Neural progenitor cell (in vitro differentiated cells): ENCODE results near the gene BIRC3. TPM values are rescaled to one million over a fixed set of nuclear protein-coding genes. Genes with fewer than 3 reads are reported as not detected.

Source experiments
- DNase-seq: peaks from one replicate; pipeline ENCODE4 v3.0.0-alpha.2; 2016; ENCODE audit warnings: low spot score
- H2AFZ ChIP-seq: fragments of 200-600 bp; sonication (generic); replicated peaks from 2 replicates; pipeline ENCODE4 v1.6.1; 2016; ENCODE audit warnings: antibody characterized with exemption
- H3F3A ChIP-seq: fragments of 200-600 bp; sonication (generic); 2 replicates; pipeline ENCODE4 v1.6.1; 2016; ENCODE audit warnings: antibody characterized with exemption, low read depth
- H3K27ac ChIP-seq: fragments of 200-600 bp; sonication (generic); 2 replicates; pipeline ENCODE4 v1.5.1; 2016; ENCODE audit warnings: mild to moderate bottlenecking
- H3K27me3 ChIP-seq: fragments of 200-600 bp; sonication (generic); 2 replicates; pipeline ENCODE4 v1.6.1; 2016; ENCODE audit warnings: mild to moderate bottlenecking, moderate library complexity
- H3K36me3 ChIP-seq: fragments of 200-600 bp; sonication (generic); 2 replicates; pipeline ENCODE4 v1.5.1; 2016
- H3K4me1 ChIP-seq: fragments of 200-600 bp; sonication (generic); 2 replicates; pipeline ENCODE4 v1.6.1; 2016; ENCODE audit warnings: mixed run types
- H3K4me2 ChIP-seq: fragments of 200-600 bp; sonication (generic); 2 replicates; pipeline ENCODE4 v1.6.1; 2016
- H3K4me3 ChIP-seq: fragments of 200-600 bp; sonication (generic); 2 replicates; pipeline ENCODE4 v1.5.1; 2016
- H3K79me2 ChIP-seq: fragments of 200-600 bp; sonication (generic); 2 replicates; pipeline ENCODE4 v1.6.1; 2016; ENCODE audit warnings: low read depth
- H3K9ac ChIP-seq: fragments of 200-600 bp; sonication (generic); 2 replicates; pipeline ENCODE4 v1.6.1; 2016
- H3K9me3 ChIP-seq: fragments of 200-600 bp; sonication (generic); 2 replicates; pipeline ENCODE4 v1.5.1; 2016; ENCODE audit warnings: low read depth
- H4K20me1 ChIP-seq: fragments of 200-600 bp; sonication (generic); 2 replicates; pipeline ENCODE4 v1.6.1; 2016; ENCODE audit warnings: low read depth
- H3K27ac Mint-ChIP-seq: 3 replicates; pipeline ENCODE4 v1.8.0; 2021; ENCODE audit warnings: mixed read lengths
- H3K27me3 Mint-ChIP-seq: 2 replicates; pipeline ENCODE4 v1.8.0; 2022; ENCODE audit warnings: low read depth, mild to moderate bottlenecking, inconsistent platforms, moderate library complexity, mixed read lengths; ENCODE audit not compliant: insufficient read depth
- H3K36me3 Mint-ChIP-seq: 3 replicates; pipeline ENCODE4 v1.8.0; 2021; ENCODE audit warnings: mixed read lengths
- H3K4me1 Mint-ChIP-seq: 3 replicates; pipeline ENCODE4 v1.8.0; 2021; ENCODE audit warnings: mixed read lengths
- H3K4me3 Mint-ChIP-seq: 3 replicates; pipeline ENCODE4 v1.8.0; 2021; ENCODE audit warnings: mild to moderate bottlenecking, moderate library complexity, mixed read lengths
- H3K9me3 Mint-ChIP-seq: 3 replicates; pipeline ENCODE4 v1.8.0; 2020; ENCODE audit warnings: mixed read lengths
- CTCF ChIP-seq: fragments of 200-600 bp; sonication (generic); IDR thresholded peaks from 2 replicates; pipeline ENCODE4 v1.5.1; 2017; ENCODE audit warnings: antibody characterized with exemption, mild to moderate bottlenecking
- EZH2 ChIP-seq: fragments of 200-600 bp; sonication (generic); IDR thresholded peaks from 2 replicates; pipeline ENCODE4 v1.6.1; 2017; ENCODE audit warnings: antibody characterized with exemption, mild to moderate bottlenecking, moderate library complexity
- EZH2phosphoT487 ChIP-seq: fragments of 200-600 bp; sonication (generic); IDR thresholded peaks from 2 replicates; pipeline ENCODE4 v1.6.1; 2017; ENCODE audit warnings: antibody characterized with exemption
- total RNA-seq: library from RNA; depleted of rRNA; stranded (reverse); fragments of >200 nt; gene quantifications from 2 replicates; pipeline ENCODE4 v1.2.3, GENCODE V29; 2015; ENCODE audit warnings: low replicate concordance

Gene BIRC3
- total RNA-seq, 1 donor from 2014 or later: not detected

- H3K36me3 ChIP-seq: no peaks in the 10 kb centered on the region
- H3K27me3 ChIP-seq: no peaks in the 10 kb centered on the region
- H2AFZ ChIP-seq: peak overlapping the region; percentile 17
- no peaks in the 10 kb centered on the region for H3K79me2 ChIP-seq
- Mint-ChIP-seq H3K9me3 (peaks cover 10% of the 10 kb centered on the region), H3K36me3 (peaks cover 2% of the 10 kb centered on the region), H3K27ac (peak overlapping the region; percentile 48), H3K4me3 (no peak overlapping the region), H3K27me3 (no peaks in the 10 kb centered on the region), H3K4me1 (peaks cover 2% of the 10 kb centered on the region)
- no peaks in the 10 kb centered on the region for H3F3A ChIP-seq
- H3K4me1 ChIP-seq: no peaks in the 10 kb centered on the region
- no peak overlapping the region for H3K9ac ChIP-seq
- no peak overlapping the region for H3K4me2 ChIP-seq
- no peaks in the 10 kb centered on the region for H3K9me3 ChIP-seq
- no peak overlapping the region for H3K4me3 ChIP-seq
- H4K20me1 ChIP-seq: no peaks in the 10 kb centered on the region
- DNase-seq: no peak
- no peak overlapping the region for H3K27ac ChIP-seq
- TF ChIP-seq CTCF (peak; percentile 9), EZH2phosphoT487 (no peak), EZH2 (no peak)
Observed at GRCh38 chr11:102306048-102306597, 11.2 kb upstream of the BIRC3 start.

GRCh38 chr11:102306817-102307726 is 10.2 kb upstream of the BIRC3 start:
- no peaks in the 10 kb centered on the region for H3K9me3 ChIP-seq
- Mint-ChIP-seq H3K9me3 (peaks cover 5% of the 10 kb centered on the region), H3K4me1 (peaks cover 2% of the 10 kb centered on the region), H3K27ac (no peak overlapping the region), H3K4me3 (no peak overlapping the region), H3K36me3 (peaks cover 2% of the 10 kb centered on the region), H3K27me3 (no peaks in the 10 kb centered on the region)
- TF ChIP-seq EZH2phosphoT487 (no peak), EZH2 (no peak), CTCF (no peak)
- H3F3A ChIP-seq: no peaks in the 10 kb centered on the region
- no peak overlapping the region for H2AFZ ChIP-seq
- H3K9ac ChIP-seq: no peak overlapping the region
- no peak overlapping the region for H3K4me2 ChIP-seq
- no peak overlapping the region for H3K27ac ChIP-seq
- no peaks in the 10 kb centered on the region for H3K79me2 ChIP-seq
- H3K4me3 ChIP-seq: no peak overlapping the region
- no peaks in the 10 kb centered on the region for H3K27me3 ChIP-seq
- no peaks in the 10 kb centered on the region for H4K20me1 ChIP-seq
- no peak for DNase-seq
- H3K4me1 ChIP-seq: no peaks in the 10 kb centered on the region
- no peaks in the 10 kb centered on the region for H3K36me3 ChIP-seq

- Histone ChIP-seq H3K4me2 (no peak overlapping the region), H3K27ac (no peak overlapping the region), H3K9me3 (no peaks in the 10 kb centered on the region), H2AFZ (no peak overlapping the region), H3K9ac (no peak overlapping the region), H3K4me3 (no peak overlapping the region), H3K79me2 (no peaks in the 10 kb centered on the region), H3K4me1 (no peaks in the 10 kb centered on the region), H3K27me3 (no peaks in the 10 kb centered on the region), H3K36me3 (no peaks in the 10 kb centered on the region), H3F3A (no peaks in the 10 kb centered on the region), H4K20me1 (no peaks in the 10 kb centered on the region)
- Mint-ChIP-seq H3K9me3 (peaks cover 5% of the 10 kb centered on the region), H3K4me3 (no peak overlapping the region), H3K27me3 (no peaks in the 10 kb centered on the region), H3K27ac (no peak overlapping the region), H3K36me3 (peaks cover 2% of the 10 kb centered on the region), H3K4me1 (peaks cover 2% of the 10 kb centered on the region)
- no peak for DNase-seq
- TF ChIP-seq EZH2: no peak
- no peak for TF ChIP-seq CTCF
- TF ChIP-seq EZH2phosphoT487: no peak
Observed at GRCh38 chr11:102307727-102308038, 9.6 kb upstream of the BIRC3 start.
